Lung (tissue), 12 donors: ENCODE measurements around the gene IRF7. TPM values are rescaled to one million over a fixed set of nuclear protein-coding genes. Genes with fewer than 3 reads are reported as not detected.

Experiments used
- ATAC-seq: fragments of 200-7000 bp; cut with Tn5 transposase; one replicate; pipeline ENCODE4 v1.9.1; 2020; ENCODE audit warnings: moderate number of reproducible peaks; ENCODE audit not compliant: insufficient read depth, low FRiP score
- DNase-seq, 3 donors: peaks; one replicate each; pipeline ENCODE4 v3.0.0-alpha.2; 2013 to 2017
- H3K27ac ChIP-seq, 2 donors: one replicate each; pipeline ENCODE4 v1.5.1; 2013; ENCODE audit warnings: mild to moderate bottlenecking in 2 of 2, moderate library complexity in 2 of 2, control low read depth in 1 of 2, inconsistent platforms in 1 of 2, low read depth in 1 of 2, low read length in 1 of 2
- H3K27me3 ChIP-seq, 3 donors: one replicate each; pipeline ENCODE4 v1.5.1; 2013; ENCODE audit warnings: low read length in 2 of 3; ENCODE audit not compliant: control insufficient read depth in 3 of 3, insufficient read depth in 3 of 3
- H3K36me3 ChIP-seq, 4 donors: one replicate each; pipeline ENCODE4 v1.5.1; 2013; ENCODE audit warnings: low read length in 4 of 4, mild to moderate bottlenecking in 1 of 4, moderate library complexity in 1 of 4; ENCODE audit not compliant: control insufficient read depth in 4 of 4, insufficient read depth in 4 of 4
- H3K4me1 ChIP-seq, 5 donors: one replicate each; pipeline ENCODE4 v1.5.1; 2013; ENCODE audit warnings: low read length in 5 of 5, mild to moderate bottlenecking in 2 of 5, moderate library complexity in 1 of 5; ENCODE audit not compliant: control insufficient read depth in 5 of 5, insufficient read depth in 5 of 5
- H3K4me3 ChIP-seq: one replicate; pipeline ENCODE4 v1.5.1; 2013; ENCODE audit warnings: mild to moderate bottlenecking, control low read depth, moderate library complexity
- H3K9ac ChIP-seq, 2 donors: one replicate each; pipeline ENCODE4 v1.5.1; 2013; ENCODE audit warnings: low read length in 2 of 2, control low read depth in 1 of 2; ENCODE audit not compliant: insufficient read depth in 1 of 2
- H3K9me3 ChIP-seq, 4 donors: one replicate each; pipeline ENCODE4 v1.5.1; 2013; ENCODE audit warnings: low read length in 3 of 4, mild to moderate bottlenecking in 1 of 4, moderate library complexity in 1 of 4; ENCODE audit not compliant: control insufficient read depth in 4 of 4, insufficient read depth in 3 of 4
- CTCF ChIP-seq: IDR thresholded peaks from 2 replicates; pipeline ENCODE4 v1.5.1; 2012; ENCODE audit warnings: mild to moderate bottlenecking; ENCODE audit errors: control extremely low read depth, extremely low read depth
- WGBS, 2 donors: extraction: QIAGEN DNeasy Blood & Tissue Kit; methylation state at CpG; one replicate each; pipeline ENCODE4 v1.1.7; 2013; 5-methylcytosine and 5-hydroxymethylcytosine counted together
- polyA plus RNA-seq, 2 donors: library from polyadenylated mRNA; stranded (reverse); fragments of 200-250 nt; gene quantifications; one replicate each; pipeline ENCODE4 v1.2.1, GENCODE V29; 2013
- total RNA-seq, 2 donors: library from RNA; depleted of rRNA in 1 of 2; stranded (reverse); fragments of >200 nt in 1 of 2; gene quantifications; one replicate each; pipeline ENCODE4 v1.2.1, GENCODE V29; 2014 to 2021
- donor health status: control.
- donor health status: control.
- donor health status: Bipolar disorder and iron deficiency.
- donor health status: healthy.
- donor health status: DM: yes; HTN: yes; CAD: no.

Gene IRF7
- total and polyA plus RNA-seq, 4 donors, result 24.7 to 68.3 (median 52.8) TPM

GRCh38 chr11:607020-607780, 8.6 kb downstream of the IRF7 start:
- peaks cover 20 to 86% (median 40%) of the 10 kb centered on the region in 4 donors for H3K36me3 ChIP-seq
- no peaks in the 10 kb centered on the region for H3K4me1 ChIP-seq
- H3K27me3 ChIP-seq, result no peaks in the 10 kb centered on the region
- H3K9me3 ChIP-seq, result no peaks in the 10 kb centered on the region
- H3K4me3 ChIP-seq, result no peak overlapping the region
- ATAC-seq, result no peak
- DNase-seq, result no peak
- H3K27ac ChIP-seq, result no peak overlapping the region
- no peak for TF ChIP-seq CTCF
- no peak overlapping the region for H3K9ac ChIP-seq
- WGBS, 2 donors, result 95% methylated on average over 35 of the region's 35 CpGs

GRCh38 chr11:606245-606644, 9.5 kb downstream of the IRF7 start:
- 74 to 84% methylated on average over 15 to 19 of the region's 19 CpGs for WGBS, 2 donors
- Histone ChIP-seq H3K36me3 (peaks cover 21 to 88% (median 41%) of the 10 kb centered on the region in 4 donors), H3K9me3 (no peaks in the 10 kb centered on the region), H3K9ac (no peak overlapping the region), H3K4me3 (no peak overlapping the region), H3K4me1 (no peaks in the 10 kb centered on the region), H3K27ac (peak overlapping the region in 1 of 2 donors; percentile 34), H3K27me3 (no peaks in the 10 kb centered on the region)
- no peak for TF ChIP-seq CTCF
- peak; percentile 13 for ATAC-seq
- no peak for DNase-seq

GRCh38 chr11:605286-606129, 10.2 kb downstream of the IRF7 start:
- no peak for TF ChIP-seq CTCF
- H3K9me3 ChIP-seq, result no peaks in the 10 kb centered on the region
- no peak overlapping the region for H3K4me3 ChIP-seq
- H3K27me3 ChIP-seq, result no peaks in the 10 kb centered on the region
- DNase-seq, result no peak
- no peak overlapping the region for H3K9ac ChIP-seq
- no peak for ATAC-seq
- H3K36me3 ChIP-seq, result peaks cover 16 to 85% (median 36%) of the 10 kb centered on the region in 4 donors
- no peaks in the 10 kb centered on the region for H3K4me1 ChIP-seq
- 94 to 95% methylated on average over 33 of the region's 33 CpGs for WGBS, 2 donors
- H3K27ac ChIP-seq, result no peak overlapping the region
